Spleen (tissue), 7 donors: Measurements from ENCODE around the gene RAB44.

ENCODE experiments used
- CTCF ChIP-seq, 11 experiments: fragments of 200-600 bp in 7 of 11; fragments of 450-650 bp in 4 of 11; sonication (generic) in 4 of 11; IDR thresholded peaks in 8 of 11; conservative IDR thresholded peaks in 3 of 11; 1 replicate in 7 of 11; 2 replicates in 4 of 11; pipeline versions ENCODE4 v1.4.0 to v1.8.0; 2016 to 2021; ENCODE audit warnings: antibody characterized with exemption in 11 of 11, inconsistent platforms in 4 of 11, mild to moderate bottlenecking in 1 of 11
- POLR2A ChIP-seq, 3 donors: fragments of 450-650 bp; IDR thresholded peaks; one replicate each; pipeline ENCODE4 v1.5.1; 2017; ENCODE audit warnings: antibody characterized with exemption in 3 of 3, mild to moderate bottlenecking in 1 of 3
- POLR2AphosphoS5 ChIP-seq, 3 donors: sonication (generic); formaldehyde crosslinking; IDR thresholded peaks; one replicate each; pipeline ENCODE4 v1.5.1; 2017; ENCODE audit warnings: antibody characterized with exemption in 3 of 3
- donor health status: DM: no; HTN: no; CAD: no; lungs with moderate emphysema.
- donor health status: DM: no; HTN: no; CAD: no.
- donor health status: DM: no; HTN: no; CAD: no.

- TF ChIP-seq CTCF (IDR thresholded peaks at IDR 0.05 in 8 of 11, conservative IDR thresholded peaks at IDR 0.05 in 3 of 11) = no peak
- no peak for TF ChIP-seq POLR2A (IDR thresholded peaks at IDR 0.05)
- TF ChIP-seq POLR2AphosphoS5 (IDR thresholded peaks at IDR 0.05) = no peak
These were observed 25.8 kb upstream of the RAB44 start for GRCh38 chr6:36671687-36672375.
